Measurements from ENCODE around the gene UBE3D. TPM values are rescaled to one million over a fixed set of nuclear protein-coding genes. Genes with fewer than 3 reads are reported as not detected.
A peak's percentile ranks its signal among the peaks of the same experiment; 100 is the strongest.

The UBE3D gene, protein sequence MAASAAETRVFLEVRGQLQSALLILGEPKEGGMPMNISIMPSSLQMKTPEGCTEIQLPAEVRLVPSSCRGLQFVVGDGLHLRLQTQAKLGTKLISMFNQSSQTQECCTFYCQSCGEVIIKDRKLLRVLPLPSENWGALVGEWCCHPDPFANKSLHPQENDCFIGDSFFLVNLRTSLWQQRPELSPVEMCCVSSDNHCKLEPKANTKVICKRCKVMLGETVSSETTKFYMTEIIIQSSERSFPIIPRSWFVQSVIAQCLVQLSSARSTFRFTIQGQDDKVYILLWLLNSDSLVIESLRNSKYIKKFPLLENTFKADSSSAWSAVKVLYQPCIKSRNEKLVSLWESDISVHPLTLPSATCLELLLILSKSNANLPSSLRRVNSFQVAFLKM
- 3.0 TPM for total RNA-seq
- long read RNA-seq, partial matches to known transcripts: 0 of 2 reads
- long read RNA-seq, other reads (novel, unspliced or antisense): 0 of 2 reads

DNA sequence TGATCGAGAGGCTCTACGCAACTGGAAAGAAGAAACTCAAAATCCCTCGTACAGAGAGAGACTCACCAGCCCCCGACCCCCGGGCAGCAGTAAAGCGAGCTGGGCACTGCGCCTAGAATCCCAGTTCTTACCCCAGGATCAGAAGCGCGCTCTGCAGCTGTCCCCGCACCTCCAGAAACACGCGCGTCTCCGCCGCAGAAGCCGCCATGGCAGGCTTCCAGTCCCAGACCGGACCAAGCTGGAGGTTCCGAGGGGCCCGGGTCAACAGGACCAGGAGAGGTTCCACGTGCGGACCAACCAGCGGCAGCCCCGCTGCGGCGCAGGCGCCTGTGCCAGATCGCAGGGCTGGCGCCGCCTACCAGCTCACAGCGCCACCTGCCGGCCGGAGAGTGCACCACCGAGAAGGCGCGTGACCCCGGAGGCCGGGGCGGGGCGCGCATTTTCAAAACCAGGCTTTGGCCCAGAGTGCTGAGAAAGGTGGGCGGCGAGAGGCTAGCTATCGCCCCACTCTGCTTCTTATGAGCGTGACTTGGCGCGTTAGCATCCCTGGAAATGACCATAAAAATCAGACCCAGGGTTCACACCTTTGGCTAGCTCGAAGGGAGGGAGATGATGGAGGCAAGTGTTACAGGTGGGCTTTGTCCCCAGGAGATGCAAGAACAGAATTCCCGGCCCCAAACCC, at the start of gene UBE3D:
UBE3D (minus strand) TSS at position 331 of the 682 bp plus-strand sequence; CDS start at position 208, 123 bp downstream.
- peak; percentile 95 for DNase-seq
- ATAC-seq: peak; percentile 86
- intact Hi-C loops (cut with micrococcal nuclease): loop anchor here (10.0 kb wide), 1 partner anchor 129 kb away; the partner anchor contains the start of genes PGM3 and RWDD2A

DNA sequence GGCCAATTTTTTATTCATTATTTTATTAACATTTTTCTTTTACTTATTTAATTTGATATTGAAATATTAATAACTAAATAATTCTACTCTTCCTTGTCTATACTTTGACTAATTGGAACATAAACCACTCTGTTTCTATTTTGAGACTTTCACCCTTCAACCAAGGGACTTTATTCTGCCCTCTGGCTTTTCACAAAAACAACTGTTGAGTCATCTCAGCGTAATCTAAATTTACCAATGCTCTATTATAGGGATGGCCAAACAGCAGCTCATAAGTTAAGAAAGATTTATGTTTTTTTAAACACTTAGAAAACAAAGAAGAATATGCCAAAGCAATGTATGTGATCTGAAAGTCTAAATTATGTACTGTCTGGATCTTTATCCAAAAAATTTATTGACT, 48.5 kb upstream of the UBE3D start:
- ATAC-seq (peak; percentile 68), DNase-seq (no peak)
- intact Hi-C loops (cut with micrococcal nuclease): no loop called here

DNA sequence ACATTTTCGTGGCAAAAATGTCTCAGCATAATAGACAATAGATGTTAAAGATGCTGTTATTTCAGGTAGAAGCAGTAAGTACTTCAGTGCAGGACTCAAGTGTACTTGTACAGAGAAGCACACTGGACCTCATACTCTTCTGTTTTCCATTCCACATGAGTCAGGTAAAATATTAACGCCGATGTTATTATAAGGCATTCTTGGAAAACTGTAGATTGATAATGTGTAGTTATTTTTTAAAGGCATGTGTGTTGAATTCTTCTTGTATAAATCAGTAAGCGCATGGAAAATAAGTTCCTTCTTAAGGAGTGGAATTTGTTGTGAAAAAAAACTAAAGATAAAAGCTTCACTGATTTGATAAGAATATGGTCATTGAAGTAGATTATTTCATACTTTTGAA, 47.6 kb upstream of the UBE3D start:
- DNase-seq (no peak), ATAC-seq (no peak)
- intact Hi-C loops (cut with micrococcal nuclease): no loop called here

DNA sequence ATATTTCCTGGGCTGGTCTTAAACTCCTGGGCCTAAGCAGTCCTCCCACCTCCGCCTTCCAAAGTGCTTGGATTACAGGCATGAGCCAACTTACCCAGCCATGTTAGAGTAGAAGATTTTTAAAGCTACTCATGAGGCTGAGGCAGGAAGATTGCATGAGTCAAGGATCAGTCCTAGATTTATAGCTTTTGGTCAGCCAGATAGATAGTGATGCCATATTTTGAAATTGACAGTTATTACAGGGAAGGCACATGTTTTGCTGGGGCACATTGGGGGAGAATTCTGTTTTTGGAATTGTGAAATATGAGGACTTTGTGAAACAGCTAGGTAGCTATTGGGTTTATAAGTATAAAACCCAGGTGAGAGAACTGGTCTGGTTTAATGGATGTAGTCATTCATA, 42.7 kb upstream of the UBE3D start:
- intact Hi-C loops (cut with micrococcal nuclease): no loop called here
- ATAC-seq: no peak
- no peak for DNase-seq

DNA sequence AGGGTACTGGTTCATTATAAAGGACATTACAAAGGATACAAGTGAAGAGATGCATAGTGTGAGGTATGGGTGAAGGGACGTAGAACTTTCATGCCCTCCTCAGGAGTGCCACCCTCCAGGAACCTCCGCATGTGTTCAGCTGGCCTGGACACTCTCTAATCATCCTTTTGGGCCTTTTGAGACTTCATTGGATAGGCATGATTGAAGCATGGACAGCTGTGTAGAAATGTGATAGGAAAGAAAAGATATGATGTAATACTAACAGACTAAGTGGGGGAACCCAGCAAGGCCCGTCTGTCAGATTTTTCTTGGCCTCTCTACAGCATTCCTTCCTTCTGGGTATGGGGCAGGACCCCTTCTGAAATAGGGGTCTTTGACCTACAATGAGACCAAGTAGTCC, 32.9 kb upstream of the UBE3D start:
- DNase-seq (no peak), ATAC-seq (no peak)
- intact Hi-C loops (cut with micrococcal nuclease): no loop called here

DNA sequence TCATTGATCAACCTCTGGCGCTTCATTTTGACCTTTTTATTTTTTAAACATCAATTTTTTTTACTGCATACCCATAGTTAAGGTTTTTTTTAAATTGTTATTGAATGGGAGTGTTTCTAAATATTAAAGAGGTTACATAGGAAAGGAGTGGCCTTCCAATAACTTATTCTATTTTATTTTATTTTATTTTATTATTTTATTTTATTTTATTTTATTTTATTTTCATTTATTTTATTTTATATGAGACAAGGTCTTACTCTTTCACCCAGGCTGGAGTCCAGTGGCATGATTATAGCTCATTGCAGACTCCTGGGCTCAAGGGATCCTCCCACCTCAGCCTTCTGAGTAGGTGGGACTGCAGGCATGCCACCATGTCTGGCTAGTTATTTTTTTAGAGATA, 32.0 kb upstream of the UBE3D start:
- ATAC-seq (no peak), DNase-seq (no peak)
- intact Hi-C loops (cut with micrococcal nuclease): no loop called here

DNA sequence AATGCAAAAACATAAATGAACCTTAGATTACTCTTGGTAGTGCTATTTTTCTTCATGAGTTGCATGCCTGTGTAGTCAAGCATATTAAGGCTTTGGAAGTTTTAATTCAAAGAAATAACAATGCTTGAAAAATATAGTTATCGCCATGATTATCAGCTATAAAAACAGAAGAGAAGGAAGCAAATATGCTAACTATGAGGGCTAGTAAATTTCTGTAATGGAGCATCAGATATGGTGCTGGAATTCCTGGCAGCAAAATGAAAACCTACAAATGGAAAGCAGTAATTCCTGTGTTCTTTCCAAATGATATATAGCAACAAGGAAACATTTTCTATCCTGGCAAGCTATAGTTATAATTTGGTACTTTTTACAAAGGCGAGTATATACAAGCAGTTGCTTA, 31.6 kb upstream of the UBE3D start:
- intact Hi-C loops (cut with micrococcal nuclease): no loop called here
- DNase-seq (no peak), ATAC-seq (no peak)

DNA sequence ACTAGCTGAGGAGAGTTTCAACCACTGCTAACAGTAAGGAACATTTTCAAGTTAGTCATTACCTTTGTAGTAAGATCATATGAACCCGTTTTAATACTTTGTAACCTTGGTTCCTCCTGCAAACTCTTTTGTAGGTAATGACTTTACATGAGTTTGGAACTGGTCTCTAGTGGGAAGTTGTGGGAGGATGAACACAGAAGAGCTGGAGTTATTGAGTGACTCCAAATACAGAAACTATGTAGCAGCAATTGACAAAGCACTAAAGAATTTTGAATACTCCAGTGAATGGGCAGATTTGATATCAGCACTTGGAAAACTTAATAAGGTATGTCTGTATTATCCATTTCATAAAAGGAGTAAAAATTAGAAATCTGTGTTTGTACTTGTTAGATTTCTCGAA, 31.1 kb upstream of the UBE3D start:
- DNase-seq: no peak
- ATAC-seq: no peak
- intact Hi-C loops (cut with micrococcal nuclease): no loop called here

DNA sequence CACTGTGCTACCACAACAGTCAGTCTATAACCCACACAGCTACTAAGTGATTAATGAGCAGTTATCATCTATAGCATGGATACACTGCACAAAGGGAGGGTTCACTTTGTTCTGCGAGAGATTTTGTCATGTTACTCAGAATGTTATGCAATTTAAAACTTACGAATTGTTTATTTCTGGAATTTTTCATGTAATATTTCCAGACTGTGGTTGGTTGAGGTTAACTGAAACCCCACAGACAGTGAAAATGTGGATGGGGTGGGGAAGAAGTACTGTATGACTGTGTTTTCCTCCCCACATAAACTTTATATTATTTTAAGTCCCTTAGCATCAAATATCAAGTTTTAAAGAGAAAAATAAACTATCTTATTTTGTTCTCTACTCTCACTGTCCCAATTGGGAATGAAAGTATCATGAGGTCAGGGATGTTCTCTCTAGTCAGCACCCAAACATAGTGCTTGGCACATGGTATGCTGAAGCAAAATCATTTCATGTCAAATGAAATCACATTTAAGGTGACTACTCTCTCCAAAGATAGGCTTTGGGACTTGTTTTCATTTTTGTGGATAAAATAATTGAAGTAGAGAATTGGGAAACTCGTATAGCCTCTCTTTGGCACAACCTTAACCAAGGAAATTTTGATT, 27.2 kb upstream of the UBE3D start:
- ATAC-seq: no peak
- DNase-seq: no peak
- intact Hi-C loops (cut with micrococcal nuclease): no loop called here

DNA sequence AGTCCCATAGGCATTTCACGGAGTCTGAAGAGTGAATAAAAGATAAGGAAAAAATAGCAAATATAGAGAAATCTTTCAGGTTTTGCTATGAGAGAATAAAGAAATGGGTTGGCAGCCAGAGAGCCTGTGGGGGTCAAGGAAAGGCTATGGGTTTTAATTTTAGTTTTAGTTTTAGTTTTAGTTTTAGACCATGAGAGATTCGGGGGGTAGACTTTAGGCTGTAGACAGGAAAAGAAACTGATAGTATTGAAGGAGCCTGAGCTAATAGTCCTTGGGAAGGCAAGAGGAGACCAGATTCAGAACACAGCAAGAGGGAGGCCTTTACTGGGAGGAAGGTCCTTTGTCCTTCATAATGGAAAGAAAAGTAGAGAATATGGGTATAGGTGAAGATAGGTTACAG, 21.1 kb upstream of the UBE3D start:
- intact Hi-C loops (cut with micrococcal nuclease): no loop called here
- ATAC-seq (no peak), DNase-seq (no peak)

DNA sequence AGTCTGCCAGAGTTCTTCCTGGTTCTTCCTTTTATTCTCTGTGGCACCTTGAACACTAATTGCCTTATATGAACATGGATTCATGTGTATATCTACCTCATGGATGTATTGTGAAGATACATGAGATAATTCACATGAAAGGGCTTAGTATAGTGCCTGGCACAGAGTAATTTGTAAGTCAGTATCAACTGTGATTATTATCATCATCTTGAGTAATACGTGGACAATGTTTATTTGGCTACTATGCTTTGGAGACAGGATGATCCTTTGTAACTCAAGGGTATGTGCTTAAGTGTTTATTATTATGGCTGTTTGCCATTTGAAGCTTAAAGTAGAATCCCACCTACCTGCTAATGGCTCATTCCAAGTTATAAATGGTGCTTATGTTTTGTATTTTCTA, 17.8 kb upstream of the UBE3D start:
- DNase-seq (no peak), ATAC-seq (no peak)
- intact Hi-C loops (cut with micrococcal nuclease): no loop called here

DNA sequence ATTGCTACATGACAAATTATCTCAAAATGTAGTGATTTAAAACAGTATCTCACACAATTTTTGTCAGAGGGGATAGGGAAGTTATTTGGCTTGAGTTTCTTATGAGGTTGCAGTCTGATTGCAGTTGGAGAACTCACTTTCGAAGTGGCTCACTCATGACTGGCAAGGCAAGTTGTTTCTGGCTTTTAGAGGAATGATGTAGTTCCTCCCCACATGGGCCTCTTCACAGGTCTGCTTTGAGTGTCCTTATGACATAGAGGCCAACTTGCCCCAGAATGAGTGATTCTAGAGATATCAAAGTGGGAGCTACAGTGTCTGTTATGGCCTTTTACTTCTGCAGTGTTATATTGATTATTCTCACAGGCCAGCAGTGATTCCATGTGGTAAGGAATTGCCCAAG, 8.0 kb upstream of the UBE3D start:
- DNase-seq (no peak), ATAC-seq (no peak)
- intact Hi-C loops (cut with micrococcal nuclease): loop anchor here (10.0 kb wide), 1 partner anchor 141 kb away; no protein-coding TSS in a partner anchor

DNA sequence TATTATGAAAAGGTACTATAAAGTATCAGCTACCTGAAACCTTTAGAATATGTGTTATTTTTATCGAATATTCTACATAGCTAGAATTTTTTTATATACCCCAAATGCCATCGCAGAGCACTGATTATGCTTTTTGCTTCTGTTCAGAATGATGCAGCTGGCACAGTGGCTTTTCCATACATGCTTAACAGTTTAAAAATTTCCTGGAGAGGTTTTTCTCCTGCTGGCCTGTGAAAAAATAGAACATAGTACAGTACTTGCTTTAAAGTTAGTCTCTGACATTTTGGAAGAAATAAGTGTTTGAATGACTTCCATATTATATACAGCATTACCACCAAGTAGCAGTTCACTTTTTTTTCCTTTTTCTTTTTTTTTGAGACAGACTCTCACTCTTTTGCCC, 7.1 kb upstream of the UBE3D start:
- ATAC-seq (no peak), DNase-seq (no peak)
- intact Hi-C loops (cut with micrococcal nuclease): loop anchor here (10.0 kb wide), 1 partner anchor 142 kb away; no protein-coding TSS in a partner anchor

DNA sequence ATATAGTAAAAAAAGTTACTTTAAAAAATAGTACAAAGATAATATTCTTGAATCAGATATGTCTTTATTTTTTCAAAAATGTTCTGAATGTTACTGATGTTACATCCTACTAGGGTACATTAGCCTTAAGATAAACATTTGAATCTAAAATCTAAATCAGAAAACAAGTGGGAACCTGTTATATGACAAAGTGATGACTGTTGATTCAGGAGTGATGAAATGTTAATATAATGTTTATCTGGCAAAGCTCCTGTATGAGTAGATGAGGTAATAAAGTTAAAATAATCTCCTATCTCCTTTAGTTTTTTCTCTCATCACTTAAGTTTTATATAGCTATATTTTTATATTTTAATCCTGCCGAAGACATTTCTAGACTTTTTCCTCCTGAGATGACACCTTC, 6.1 kb upstream of the UBE3D start:
- ATAC-seq (no peak), DNase-seq (no peak)
- intact Hi-C loops (cut with micrococcal nuclease): loop anchor here (10.0 kb wide), 1 partner anchor 143 kb away; no protein-coding TSS in a partner anchor

DNA sequence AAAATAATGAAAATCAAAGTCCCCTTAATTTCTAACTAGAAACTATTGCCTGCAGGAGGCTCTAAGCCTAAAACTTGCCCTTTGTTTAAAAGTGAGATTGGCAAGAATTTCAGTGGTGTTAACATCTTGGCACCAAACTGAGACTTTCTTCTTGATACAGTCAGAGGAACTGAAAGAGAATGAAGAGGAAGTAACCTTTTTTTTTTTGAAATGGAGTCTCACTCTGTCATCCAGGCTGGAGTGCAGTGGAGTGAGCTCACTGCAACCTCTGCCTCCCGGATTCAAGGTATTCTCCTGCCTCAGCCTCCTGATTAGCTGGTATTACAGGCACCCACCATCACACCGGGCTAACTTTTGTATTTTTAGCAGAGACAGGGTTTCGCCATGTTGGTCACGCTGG, 5.4 kb upstream of the UBE3D start:
- no peak for DNase-seq
- intact Hi-C loops (cut with micrococcal nuclease): loop anchor here (10.0 kb wide), 1 partner anchor 144 kb away; no protein-coding TSS in a partner anchor
- no peak for ATAC-seq

DNA sequence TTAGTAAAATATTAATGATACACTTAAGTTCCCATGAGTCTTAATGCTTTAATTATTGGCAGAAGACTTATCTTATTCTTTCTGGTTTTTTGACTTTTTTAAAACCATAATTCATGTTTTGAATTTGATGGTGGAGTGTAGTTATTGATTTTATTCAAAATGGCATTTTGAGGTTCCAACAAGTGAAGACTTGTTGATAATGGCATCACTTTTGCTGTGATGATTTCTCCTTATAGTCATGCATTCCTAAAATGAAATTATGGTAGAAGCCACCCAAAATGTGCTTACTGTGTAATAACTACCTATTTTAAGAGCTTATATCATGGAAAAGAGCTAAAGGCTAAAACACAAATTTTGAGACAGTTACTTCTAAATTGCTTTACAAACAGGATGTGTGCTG, 4.0 kb upstream of the UBE3D start:
- ATAC-seq (no peak), DNase-seq (no peak)
- intact Hi-C loops (cut with micrococcal nuclease): loop anchor here (10.0 kb wide), 2 partner anchors 125 to 145 kb away; partner anchors contain the start of genes PGM3 and RWDD2A

DNA sequence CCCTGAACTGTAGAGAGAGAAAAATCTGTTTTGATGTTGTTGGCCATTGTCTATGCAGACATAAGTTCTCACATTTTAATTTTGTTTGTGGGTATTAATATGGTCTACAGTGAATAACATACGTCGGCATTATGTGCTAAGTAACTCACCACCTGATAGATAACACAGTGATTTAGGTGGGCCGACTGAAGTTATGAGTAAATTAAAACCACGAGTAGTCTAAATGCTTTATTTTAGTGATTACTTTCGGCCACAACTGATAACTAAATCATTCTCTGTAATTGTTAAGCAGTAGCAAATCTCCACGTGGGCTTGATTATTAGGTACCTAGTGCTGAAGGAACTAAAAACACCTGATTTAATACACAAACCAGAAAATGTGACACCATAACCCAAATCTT, 3.0 kb upstream of the UBE3D start:
- intact Hi-C loops (cut with micrococcal nuclease): loop anchor here (10.0 kb wide), 1 partner anchor 126 kb away; the partner anchor contains the start of genes PGM3 and RWDD2A
- DNase-seq: no peak
- no peak for ATAC-seq

DNA sequence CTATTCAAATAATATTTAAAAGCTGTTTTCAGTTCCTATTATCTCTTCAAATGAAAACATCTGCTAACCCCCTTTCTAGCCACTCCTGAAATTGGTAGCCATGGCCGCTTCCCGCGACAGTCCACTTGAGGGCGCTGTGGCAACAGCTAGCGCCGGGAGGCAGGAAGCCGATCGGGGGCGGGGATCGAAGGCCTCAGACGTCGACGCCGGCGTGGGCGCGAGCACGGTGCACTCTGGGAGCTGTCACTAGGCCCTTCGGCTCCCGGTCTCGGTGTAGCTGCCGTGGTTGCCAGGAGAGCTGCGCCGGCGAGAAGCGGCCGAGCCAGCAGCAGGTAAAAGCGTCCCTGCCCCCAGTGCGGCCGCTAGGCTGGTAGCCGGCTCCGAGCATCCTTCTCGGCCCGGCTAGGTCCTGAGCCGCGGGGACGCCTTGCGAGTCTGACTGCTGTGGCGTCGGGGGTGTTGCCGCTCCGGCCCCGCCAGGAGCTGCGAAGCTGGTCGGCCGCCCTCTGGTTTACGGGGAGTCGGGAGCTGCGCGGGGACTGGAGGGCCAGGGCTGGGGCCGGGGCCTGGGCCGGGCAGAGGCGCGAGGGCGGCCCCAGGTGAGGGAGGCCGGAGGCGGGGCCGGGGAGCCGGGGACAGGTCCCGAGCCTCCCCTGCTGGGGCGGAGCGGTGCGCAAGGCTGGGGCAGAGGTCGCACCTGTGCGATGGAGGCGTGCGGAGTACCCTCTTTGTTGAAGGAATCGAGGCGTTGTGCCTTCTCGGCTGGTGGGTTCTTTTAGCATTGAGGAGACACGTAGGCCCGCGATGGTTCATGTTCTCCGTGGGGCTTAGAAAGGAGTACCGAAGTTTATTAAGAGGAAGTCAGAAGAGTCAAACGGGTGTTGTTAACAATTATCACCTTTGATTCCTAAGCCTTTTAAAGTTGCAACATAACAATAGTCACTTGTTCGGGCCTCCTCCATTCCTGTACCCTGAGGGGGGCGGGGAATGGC, 2.1 kb upstream of the UBE3D start, which contains the start of gene DOP1A:
DOP1A (plus strand) TSS at position 224 of the 992 bp plus-strand sequence. CDS start 29,307 bp downstream, outside the sequence.
- intact Hi-C loops (cut with micrococcal nuclease): loop anchor here (10.0 kb wide), 1 partner anchor 127 kb away; the partner anchor contains the start of genes PGM3 and RWDD2A
- DNase-seq (peak; percentile 98), ATAC-seq (peak; percentile 97)
